Measurements from ENCODE around the gene MRPL24. TPM values are rescaled to one million over a fixed set of nuclear protein-coding genes. Genes with fewer than 3 reads are reported as not detected.

MRPL24 gene
- total and polyA plus RNA-seq, 9 of the 15 experiments (the other 6 are each of a cell fraction or from before 2014, with no cell fraction given), result 74.3 to 267 (median 113) TPM

- TF ChIP-seq TEAD1 (CRISPR knock-in tag; IDR thresholded peaks at IDR 0.05) (no peak), RAD21 (CRISPR knock-in tag; conservative IDR thresholded peaks at IDR 0.05 in 1 of 2, IDR thresholded peaks at IDR 0.05 in 1 of 2) (no peak), CREB3L1 (IDR thresholded peaks at IDR 0.05; ENCODE audit: borderline replicate concordance, low read depth) (no peak), HOXB6 (CRISPR knock-in tag; IDR thresholded peaks at IDR 0.05; ENCODE audit: borderline replicate concordance) (no peak), CHD1 (IDR thresholded peaks at IDR 0.05; ENCODE audit: low read length) (no peak), PHTF2 (CRISPR knock-in tag; IDR thresholded peaks at IDR 0.05) (no peak), CHD7 (IDR thresholded peaks at IDR 0.05; ENCODE audit: low read depth, low read length) (no peak), SREBF1 (IDR thresholded peaks at IDR 0.05; ENCODE audit: borderline replicate concordance, low read depth, low read length) (no peak), NFXL1 (CRISPR knock-in tag; IDR thresholded peaks at IDR 0.05) (no peak), ZBTB12 (CRISPR knock-in tag; IDR thresholded peaks at IDR 0.05) (no peak), ZNF57 (CRISPR knock-in tag; IDR thresholded peaks at IDR 0.05) (no peak), NR2C2 (CRISPR knock-in tag; IDR thresholded peaks at IDR 0.05) (peak; percentile 64; the same call in 1 of the 2 replicates), NR2C2 (tag; IDR thresholded peaks at IDR 0.05) (no peak; the same call in 1 of the 2 replicates), ZC3H4 (CRISPR knock-in tag; IDR thresholded peaks at IDR 0.05; ENCODE audit: borderline replicate concordance) (no peak)
Measured at GRCh38 chr1:156727926-156728598, 12.8 kb downstream of the MRPL24 start, which contains the start of gene METTL25B (continued).
